Memory B cell (primary cell): Measurements from ENCODE around the gene DNAI2.

Experiments used
- ATAC-seq: fragments of 150-1000 bp; cut with Tn5 transposase; 2 replicates; pipeline ENCODE4 v1.10.0; 2021; ENCODE audit warnings: low read depth, mild to moderate bottlenecking, moderate library complexity
- DNase-seq, 2 donors: peaks; one replicate each; pipeline ENCODE4 v3.0.0; 2022; ENCODE audit warnings: low spot score in 2 of 2
- H3K27ac Mint-ChIP-seq: one replicate; pipeline ENCODE4 v1.8.0; 2022; ENCODE audit warnings: mild to moderate bottlenecking, moderate library complexity, mixed read lengths
- H3K27me3 Mint-ChIP-seq: one replicate; pipeline ENCODE4 v1.8.0; 2022; ENCODE audit warnings: mixed read lengths
- H3K36me3 Mint-ChIP-seq: one replicate; pipeline ENCODE4 v1.8.0; 2022; ENCODE audit warnings: mild to moderate bottlenecking, mixed read lengths
- H3K4me1 Mint-ChIP-seq: one replicate; pipeline ENCODE4 v1.8.0; 2022; ENCODE audit warnings: mixed read lengths
- H3K4me3 Mint-ChIP-seq: one replicate; pipeline ENCODE4 v1.8.0; 2022; ENCODE audit warnings: mild to moderate bottlenecking, moderate library complexity, mixed read lengths
- H3K9me3 Mint-ChIP-seq: one replicate; pipeline ENCODE4 v1.8.0; 2022; ENCODE audit warnings: mixed read lengths

DNAI2 gene

DNA sequence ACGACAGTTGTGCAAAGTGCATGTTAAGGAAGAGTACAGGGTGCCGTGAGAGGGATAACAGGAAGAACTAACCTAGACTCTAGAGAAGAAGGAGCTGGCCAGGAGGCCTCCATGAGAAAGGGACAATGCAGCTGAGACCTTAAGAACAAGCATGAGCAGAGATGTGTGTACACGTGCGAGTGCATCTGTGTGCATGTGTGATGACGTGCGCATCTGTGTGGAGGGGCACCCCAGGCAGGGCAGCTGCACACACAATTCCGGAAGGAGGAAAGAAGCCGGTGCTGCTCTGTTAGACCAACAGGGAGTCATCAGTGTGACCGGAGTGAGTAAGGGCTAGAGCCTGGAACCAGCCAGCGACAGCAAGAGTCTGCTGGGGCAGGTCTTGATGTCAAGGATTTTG is 44.4 kb downstream of the DNAI2 start:
- H3K27ac Mint-ChIP-seq = no peak overlapping the region
- ATAC-seq = no peak
- H3K4me3 Mint-ChIP-seq = no peak overlapping the region
- DNase-seq = no peak
- H3K9me3 Mint-ChIP-seq = no peaks in the 10 kb centered on the region
- H3K4me1 Mint-ChIP-seq = no peaks in the 10 kb centered on the region
- H3K27me3 Mint-ChIP-seq = peaks cover 26% of the 10 kb centered on the region
- no peaks in the 10 kb centered on the region for H3K36me3 Mint-ChIP-seq

DNA sequence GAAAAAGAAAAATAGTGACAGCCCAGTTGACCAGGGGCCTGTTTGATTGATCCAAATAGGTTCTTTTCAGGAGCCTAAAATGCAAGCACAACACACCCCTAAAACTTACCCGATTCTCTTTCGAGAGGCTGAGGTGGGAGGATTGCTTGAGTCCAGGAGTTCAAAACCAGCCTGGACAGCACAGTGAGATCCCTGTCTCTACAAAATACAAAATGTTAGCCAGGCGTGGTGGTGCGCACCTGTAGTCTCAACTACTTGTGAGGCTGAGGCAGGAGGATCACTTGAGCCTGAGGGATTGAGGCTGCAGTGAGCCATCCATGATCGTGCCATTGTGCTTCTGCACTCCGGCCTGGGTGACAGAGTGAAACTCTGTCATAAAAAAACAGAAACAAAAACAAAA is 50.5 kb downstream of the DNAI2 start:
- Mint-ChIP-seq H3K9me3 (no peaks in the 10 kb centered on the region), H3K27me3 (peaks cover 25% of the 10 kb centered on the region), H3K27ac (no peak overlapping the region), H3K4me1 (no peaks in the 10 kb centered on the region), H3K36me3 (no peaks in the 10 kb centered on the region), H3K4me3 (no peak overlapping the region)
- DNase-seq (no peak), ATAC-seq (no peak)

DNA sequence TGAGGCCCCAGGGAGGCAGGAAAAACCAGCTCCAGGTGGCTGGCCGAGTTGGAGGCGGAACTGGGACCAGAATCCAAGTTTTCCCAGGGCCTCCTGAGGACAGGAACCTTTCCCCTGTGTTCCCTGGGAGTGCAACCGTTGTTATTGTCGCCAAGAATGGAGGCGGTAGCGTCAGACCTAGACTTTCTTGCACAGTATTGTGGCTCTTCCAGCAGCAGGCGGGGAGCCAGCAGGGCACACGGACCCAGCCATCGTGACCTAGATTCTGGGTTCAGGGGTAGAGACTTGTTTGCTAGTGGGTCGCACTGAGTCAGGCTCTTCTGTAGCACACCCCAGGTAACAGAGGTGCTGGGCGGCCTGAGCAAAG is 51.3 kb downstream of the DNAI2 start:
- Mint-ChIP-seq H3K4me1 (no peaks in the 10 kb centered on the region), H3K4me3 (peak overlapping the region; percentile 45), H3K27me3 (peaks cover 25% of the 10 kb centered on the region), H3K27ac (no peak overlapping the region), H3K36me3 (no peaks in the 10 kb centered on the region), H3K9me3 (no peaks in the 10 kb centered on the region)
- ATAC-seq = no peak
- DNase-seq = no peak

DNA sequence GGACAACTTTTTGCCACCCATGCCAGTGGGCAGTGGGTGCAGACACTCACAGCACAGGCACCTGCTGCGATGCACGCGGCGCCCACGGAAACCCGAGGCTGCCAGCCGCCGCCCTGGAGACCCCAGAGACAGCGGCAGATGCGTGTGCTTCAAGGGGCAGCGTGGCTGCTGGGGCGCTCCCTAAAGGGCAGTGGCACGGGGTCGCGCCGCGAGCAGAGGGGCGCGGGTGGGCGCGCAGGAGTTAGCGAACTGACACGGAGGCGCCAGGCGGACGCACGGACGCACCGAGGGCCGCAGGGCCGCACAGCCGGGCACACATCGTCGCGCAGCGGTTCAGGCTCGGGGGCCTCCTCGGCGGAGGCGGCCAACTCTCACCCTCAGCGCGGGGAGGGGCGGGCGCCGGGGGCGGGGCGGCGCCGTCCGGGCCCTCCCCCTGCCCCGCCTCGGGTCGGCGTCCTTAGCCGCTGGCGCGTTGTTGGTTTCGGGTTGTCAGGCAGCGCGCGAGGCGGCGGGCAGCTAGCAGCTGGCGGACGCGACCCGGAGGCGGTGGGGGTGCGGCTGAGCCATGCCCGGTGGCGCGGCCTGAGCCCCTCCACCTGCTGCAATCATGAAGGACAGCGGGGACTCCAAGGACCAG is 51.8 kb downstream of the DNAI2 start, which contains the start of gene KIF19:
KIF19 (plus strand) TSS at position 484 of the 637 bp plus-strand sequence; CDS start at position 608, 124 bp downstream.
- no peak for DNase-seq

DNA sequence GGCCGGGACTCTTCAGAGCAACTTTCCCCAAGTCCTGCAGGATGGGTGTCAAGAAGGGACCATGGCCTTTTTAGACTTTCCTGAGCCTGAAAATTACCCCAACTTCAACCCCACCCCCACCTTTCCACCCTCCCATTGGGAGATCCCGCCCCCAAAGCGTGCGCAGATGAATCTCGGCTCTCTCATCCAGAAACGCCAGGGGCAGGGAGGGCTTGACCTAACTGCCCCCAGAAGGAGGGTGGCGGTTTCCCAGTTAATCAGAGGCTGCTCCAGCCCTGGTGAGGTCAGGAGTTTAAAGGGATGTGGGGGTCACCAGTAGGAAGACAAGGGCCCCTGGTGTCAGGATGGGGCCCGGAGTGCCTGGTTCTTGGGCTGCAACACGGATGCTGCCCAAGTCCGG is 52.5 kb downstream of the DNAI2 start:
- ATAC-seq (no peak), DNase-seq (no peak)
- Mint-ChIP-seq H3K27me3 (peaks cover 23% of the 10 kb centered on the region), H3K36me3 (no peaks in the 10 kb centered on the region), H3K4me3 (peak overlapping the region; percentile 32), H3K4me1 (no peaks in the 10 kb centered on the region), H3K27ac (no peak overlapping the region), H3K9me3 (no peaks in the 10 kb centered on the region)

More for the DNA sequence above, 51.8 kb downstream of the DNAI2 start, which contains the start of gene KIF19:
- peak; percentile 63 for ATAC-seq
- no peaks in the 10 kb centered on the region for H3K9me3 Mint-ChIP-seq
- H3K27ac Mint-ChIP-seq = no peak within 1 kb of the TSS
- peaks cover 25% of the 10 kb centered on the region for H3K27me3 Mint-ChIP-seq
- no peaks in the 10 kb centered on the region for H3K36me3 Mint-ChIP-seq
- H3K4me3 Mint-ChIP-seq = peak within 1 kb of the TSS; percentile 50
- H3K4me1 Mint-ChIP-seq = no peaks in the 10 kb centered on the region

DNA sequence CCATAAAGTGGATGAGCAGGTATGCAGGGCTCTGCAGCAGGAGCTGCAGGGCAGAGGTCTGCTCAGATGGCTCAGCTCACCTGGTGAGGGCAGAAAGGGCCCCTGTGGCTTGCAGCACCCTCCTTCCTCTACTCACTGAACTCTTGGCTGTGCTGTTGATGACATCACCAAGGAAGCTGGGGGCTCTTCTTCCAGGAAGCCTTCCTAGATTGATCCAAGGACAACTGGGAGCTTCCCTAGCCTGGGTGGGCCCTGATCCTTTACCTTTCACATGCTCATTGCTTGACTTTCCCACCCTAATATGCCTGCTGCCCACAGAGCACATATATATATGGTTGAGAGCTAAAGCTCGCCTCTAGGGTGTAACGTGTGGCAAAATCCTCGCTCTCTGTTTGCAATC is 54.5 kb downstream of the DNAI2 start:
- H3K4me3 Mint-ChIP-seq = no peak overlapping the region
- H3K36me3 Mint-ChIP-seq = no peaks in the 10 kb centered on the region
- DNase-seq = no peak
- H3K4me1 Mint-ChIP-seq = peaks cover 5% of the 10 kb centered on the region
- H3K27ac Mint-ChIP-seq = no peak overlapping the region
- ATAC-seq = no peak
- peaks cover 14% of the 10 kb centered on the region for H3K27me3 Mint-ChIP-seq
- no peaks in the 10 kb centered on the region for H3K9me3 Mint-ChIP-seq

DNA sequence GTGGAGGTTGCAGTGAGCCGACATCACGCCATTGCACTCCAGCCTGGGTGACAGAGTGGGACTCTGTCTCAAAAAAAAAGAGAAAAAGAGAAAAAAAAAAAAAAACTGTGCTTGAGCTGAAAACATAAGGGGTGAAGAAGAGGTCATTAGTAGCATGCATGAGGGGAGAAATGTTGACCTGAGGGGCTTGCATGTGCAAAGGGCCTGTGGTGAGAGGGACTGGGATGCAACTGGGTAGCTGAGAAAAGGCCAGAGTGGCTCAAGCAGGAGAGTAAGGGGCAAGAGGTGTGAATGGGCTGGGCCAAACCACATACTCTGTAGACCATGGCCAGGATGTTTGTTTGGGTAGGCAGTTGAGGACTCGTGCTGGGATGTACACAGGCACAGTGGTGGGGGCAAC is 55.3 kb downstream of the DNAI2 start:
- ATAC-seq = no peak
- H3K27me3 Mint-ChIP-seq = peaks cover 14% of the 10 kb centered on the region
- peaks cover 5% of the 10 kb centered on the region for H3K4me1 Mint-ChIP-seq
- H3K27ac Mint-ChIP-seq = no peak overlapping the region
- H3K4me3 Mint-ChIP-seq = no peak overlapping the region
- H3K9me3 Mint-ChIP-seq = no peaks in the 10 kb centered on the region
- H3K36me3 Mint-ChIP-seq = no peaks in the 10 kb centered on the region
- no peak for DNase-seq

DNA sequence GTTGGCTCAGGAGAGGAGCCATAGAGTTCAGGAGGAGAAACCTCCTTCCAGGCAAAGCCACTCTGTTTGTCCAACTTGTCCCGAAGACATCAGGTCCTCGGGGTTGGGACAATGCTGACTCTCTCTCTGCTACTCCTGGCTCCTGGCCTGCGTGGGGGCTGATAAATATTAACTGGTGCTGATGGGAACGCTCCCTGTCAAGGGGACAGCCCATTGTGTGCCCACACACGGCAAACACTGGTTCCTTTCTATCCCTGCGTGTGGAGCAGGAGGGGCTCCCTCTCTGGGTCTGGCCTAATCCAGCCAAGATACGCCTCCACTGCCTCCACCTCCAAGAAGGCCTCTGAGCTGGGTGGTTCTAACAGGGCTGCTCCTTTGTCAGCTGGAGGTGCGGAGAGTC is 56.4 kb downstream of the DNAI2 start:
- no peaks in the 10 kb centered on the region for H3K36me3 Mint-ChIP-seq
- ATAC-seq (no peak), DNase-seq (no peak)
- H3K27ac Mint-ChIP-seq = no peak overlapping the region
- peaks cover 5% of the 10 kb centered on the region for H3K4me1 Mint-ChIP-seq
- no peak overlapping the region for H3K4me3 Mint-ChIP-seq
- H3K9me3 Mint-ChIP-seq = no peaks in the 10 kb centered on the region
- peaks cover 13% of the 10 kb centered on the region for H3K27me3 Mint-ChIP-seq

DNA sequence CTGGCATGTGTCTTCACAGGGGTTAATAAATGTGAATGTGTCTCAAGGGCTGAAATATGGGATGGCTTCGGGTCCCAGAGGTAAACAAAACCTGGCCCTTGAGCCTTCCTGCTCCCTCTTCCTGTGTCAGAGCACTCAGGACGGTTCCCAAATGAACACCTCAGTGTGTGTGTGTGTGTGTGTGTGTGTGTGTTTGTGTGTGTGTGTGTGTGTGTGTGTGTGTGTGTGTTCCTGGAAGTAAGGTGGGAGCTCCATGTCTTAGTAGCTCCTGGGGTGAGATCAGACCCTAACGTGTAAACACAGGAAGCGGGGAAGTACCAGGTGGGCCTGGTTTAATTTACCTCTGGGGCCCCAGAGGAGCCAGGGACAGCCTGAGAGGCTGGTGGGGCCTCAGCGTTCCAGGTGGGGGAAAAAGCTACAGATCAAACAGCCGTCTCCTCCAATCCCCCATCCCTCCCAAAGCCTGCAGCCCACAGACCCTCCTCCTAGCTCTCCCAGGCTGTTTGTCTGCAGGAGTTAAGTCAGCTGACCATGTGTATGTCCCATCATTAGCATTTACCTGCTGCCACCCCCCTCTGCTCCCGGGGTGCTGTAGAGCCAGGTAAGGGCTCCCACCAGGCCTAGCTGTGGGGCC is 58.1 kb downstream of the DNAI2 start:
- Mint-ChIP-seq H3K4me3 (no peak overlapping the region), H3K27ac (no peak overlapping the region), H3K9me3 (no peaks in the 10 kb centered on the region), H3K27me3 (peaks cover 10% of the 10 kb centered on the region), H3K4me1 (peaks cover 5% of the 10 kb centered on the region), H3K36me3 (no peaks in the 10 kb centered on the region)
- DNase-seq (no peak), ATAC-seq (no peak)

DNA sequence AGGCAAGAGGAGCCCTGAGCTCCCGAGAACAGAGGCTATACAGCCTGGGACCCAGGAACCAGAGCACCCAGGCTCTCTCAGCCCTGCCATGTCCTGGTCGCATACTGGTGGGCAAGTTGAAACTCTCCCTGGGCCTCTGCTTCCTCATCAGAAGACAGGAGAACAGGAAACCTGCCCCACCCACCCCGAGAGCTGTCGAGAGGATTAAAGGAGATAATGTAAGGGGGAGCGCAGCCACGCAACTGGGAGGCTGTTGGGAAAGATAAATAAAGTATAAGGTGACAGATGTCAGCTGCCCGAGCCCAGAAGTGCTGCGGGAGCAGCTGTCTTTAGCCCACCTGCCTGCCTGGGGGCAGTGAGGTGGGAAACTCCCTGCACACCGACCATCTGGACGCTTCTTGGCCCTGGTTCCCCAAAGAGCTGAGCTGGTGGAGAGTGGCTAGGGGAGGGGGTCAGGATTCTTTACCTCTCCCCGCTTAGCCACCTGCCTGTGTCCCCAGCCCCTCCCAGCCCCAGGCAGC is 58.8 kb downstream of the DNAI2 start:
- no peaks in the 10 kb centered on the region for H3K9me3 Mint-ChIP-seq
- no peak overlapping the region for H3K4me3 Mint-ChIP-seq
- no peaks in the 10 kb centered on the region for H3K36me3 Mint-ChIP-seq
- H3K27me3 Mint-ChIP-seq = peaks cover 10% of the 10 kb centered on the region
- ATAC-seq (no peak), DNase-seq (no peak)
- H3K27ac Mint-ChIP-seq = no peak overlapping the region
- peaks cover 5% of the 10 kb centered on the region for H3K4me1 Mint-ChIP-seq

DNA sequence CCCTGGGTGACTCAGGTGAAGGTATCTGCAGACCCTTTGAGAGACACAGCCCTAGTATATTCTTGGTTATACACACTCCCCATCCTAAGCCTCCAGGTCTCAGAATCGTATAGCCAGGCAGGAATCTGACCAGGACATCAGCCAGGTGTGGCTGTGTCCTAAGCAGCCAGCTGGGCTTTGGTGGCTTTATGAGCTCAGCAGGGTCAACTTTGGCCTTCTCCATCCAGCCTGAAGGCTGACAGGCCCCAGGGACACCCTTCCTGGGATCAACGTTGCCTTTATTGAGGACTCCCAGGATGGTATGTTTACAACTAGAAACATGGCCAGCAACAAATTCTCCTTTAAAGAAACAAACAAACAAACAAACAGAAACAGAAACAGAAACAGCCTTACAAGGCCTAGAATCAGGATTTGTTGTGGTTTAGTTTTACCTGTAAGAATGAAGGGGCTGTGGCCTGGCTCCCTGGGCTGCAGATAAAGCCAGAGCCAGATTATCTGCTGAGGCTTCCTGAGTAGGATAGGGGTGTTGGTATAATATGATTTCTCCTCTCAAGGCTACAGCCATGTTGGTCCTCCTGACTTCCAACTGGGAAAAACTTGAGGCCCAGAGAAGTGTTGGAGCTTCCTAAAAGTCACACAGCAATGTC is 60.5 kb downstream of the DNAI2 start:
- ATAC-seq (no peak), DNase-seq (no peak)
- peaks cover 5% of the 10 kb centered on the region for H3K4me1 Mint-ChIP-seq
- no peak overlapping the region for H3K27ac Mint-ChIP-seq
- H3K9me3 Mint-ChIP-seq = no peaks in the 10 kb centered on the region
- no peaks in the 10 kb centered on the region for H3K36me3 Mint-ChIP-seq
- H3K4me3 Mint-ChIP-seq = no peak overlapping the region
- H3K27me3 Mint-ChIP-seq = peaks cover 9% of the 10 kb centered on the region

DNA sequence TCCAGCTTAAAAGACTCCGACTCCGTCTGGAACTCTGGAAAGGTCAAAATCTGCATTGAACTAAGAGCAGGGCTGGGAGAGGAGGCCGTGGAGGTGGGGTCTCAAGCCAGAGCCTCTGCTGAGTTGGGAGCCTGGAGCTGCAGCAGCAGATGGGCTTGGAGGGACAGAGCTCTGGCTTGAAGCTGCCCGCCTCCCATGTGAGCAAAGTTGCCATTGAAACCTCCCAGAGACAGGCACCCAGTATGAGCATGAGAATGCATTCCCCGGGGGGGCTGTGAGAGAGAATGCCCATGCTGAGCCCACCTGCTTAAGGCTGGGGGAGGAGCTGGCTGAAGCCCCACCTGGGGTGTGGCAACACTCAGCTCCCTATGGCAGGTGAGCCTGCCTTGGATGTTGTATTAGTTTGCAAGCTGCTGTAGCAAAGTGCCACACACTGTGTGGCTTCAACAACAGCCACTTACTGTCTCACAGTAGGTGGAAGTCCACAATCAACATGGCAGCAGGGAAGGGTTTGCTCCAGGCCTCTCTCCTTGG is 61.6 kb downstream of the DNAI2 start:
- no peak for ATAC-seq

DNA sequence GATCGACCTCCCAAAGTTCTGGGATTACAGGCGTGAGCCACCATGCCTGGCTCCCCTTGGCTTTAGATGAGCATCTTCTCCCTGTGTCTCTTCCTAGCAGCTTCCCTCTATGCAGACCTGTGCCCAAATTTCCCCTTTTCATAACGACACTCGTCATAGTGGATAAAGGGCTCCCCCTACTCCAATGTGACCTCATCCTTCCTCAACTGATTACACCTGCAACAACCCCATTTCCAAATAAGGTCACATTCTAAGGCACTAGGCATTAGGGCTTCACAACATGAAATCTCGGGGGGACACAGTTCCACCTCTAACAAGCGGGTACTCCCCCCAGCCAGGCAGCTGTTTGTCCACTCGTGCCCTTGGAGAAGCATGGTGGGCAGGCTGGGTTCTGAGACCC is 62.3 kb downstream of the DNAI2 start:
- DNase-seq = no peak
- peaks cover 5% of the 10 kb centered on the region for H3K4me1 Mint-ChIP-seq
- no peak overlapping the region for H3K27ac Mint-ChIP-seq
- peaks cover 11% of the 10 kb centered on the region for H3K27me3 Mint-ChIP-seq
- H3K9me3 Mint-ChIP-seq = no peaks in the 10 kb centered on the region
- H3K36me3 Mint-ChIP-seq = no peaks in the 10 kb centered on the region
- no peak for ATAC-seq
- H3K4me3 Mint-ChIP-seq = no peak overlapping the region

More for the DNA sequence above, 61.6 kb downstream of the DNAI2 start:
- H3K27ac Mint-ChIP-seq = no peak overlapping the region
- H3K9me3 Mint-ChIP-seq = no peaks in the 10 kb centered on the region
- peaks cover 5% of the 10 kb centered on the region for H3K4me1 Mint-ChIP-seq
- no peak for DNase-seq
- H3K4me3 Mint-ChIP-seq = no peak overlapping the region
- no peaks in the 10 kb centered on the region for H3K36me3 Mint-ChIP-seq
- H3K27me3 Mint-ChIP-seq = peaks cover 11% of the 10 kb centered on the region

DNA sequence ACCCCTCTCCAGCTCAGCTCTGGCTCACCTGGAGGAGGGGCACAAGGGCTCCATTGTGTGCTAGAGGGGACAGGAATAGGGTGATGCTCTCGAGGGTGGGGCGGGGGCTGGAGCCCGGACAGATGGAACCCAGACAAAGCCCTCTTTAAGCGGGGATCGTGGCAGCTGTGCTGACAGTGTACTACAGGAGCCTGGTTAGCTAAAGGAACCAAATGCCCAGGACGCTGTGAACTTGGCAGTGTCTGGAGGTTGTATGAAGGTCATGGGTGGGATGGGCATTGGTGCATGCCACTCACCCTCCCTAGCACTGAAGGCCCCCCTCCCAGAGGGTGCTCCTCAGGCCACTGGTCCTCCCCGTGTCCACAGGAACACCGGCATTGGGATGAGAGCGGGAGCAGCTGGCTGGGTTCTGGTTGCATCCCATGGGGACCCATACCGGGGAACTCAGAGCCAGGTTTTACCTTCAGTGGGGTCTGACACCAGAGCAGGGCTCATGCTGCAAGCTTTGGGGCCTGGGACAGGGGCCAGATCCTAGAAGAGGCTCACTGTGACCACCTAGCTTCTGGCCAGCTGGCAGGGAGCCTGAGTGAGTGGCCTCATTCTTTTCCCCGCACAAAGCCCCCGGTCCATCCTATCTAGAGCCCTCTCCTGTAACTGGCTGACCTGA is 63.9 kb downstream of the DNAI2 start:
- no peak overlapping the region for H3K27ac Mint-ChIP-seq
- no peaks in the 10 kb centered on the region for H3K9me3 Mint-ChIP-seq
- H3K4me3 Mint-ChIP-seq = no peak overlapping the region
- no peak for DNase-seq
- H3K4me1 Mint-ChIP-seq = no peaks in the 10 kb centered on the region
- H3K27me3 Mint-ChIP-seq = peaks cover 8% of the 10 kb centered on the region
- H3K36me3 Mint-ChIP-seq = no peaks in the 10 kb centered on the region
- no peak for ATAC-seq
